Common myeloid progenitor, CD34-positive (primary cell): ENCODE measurements around the gene SPOP.

Source experiments
- CTCF ChIA-PET: fragments of 350-600 bp; sonication (Branson Sonifier 250); formaldehyde crosslinking; loops from one replicate; lab custom pipeline; 2021; ENCODE audit warnings: antibody characterized with exemption; lab: Charles Lee
- POLR2A ChIA-PET: fragments of 350-600 bp; sonication (Branson Sonifier 250); formaldehyde crosslinking; loops from one replicate; lab custom pipeline; 2021; ENCODE audit warnings: antibody characterized with exemption; lab: Charles Lee
- DNase-seq, 3 donors: peaks; one replicate each; pipeline versions ENCODE4 v3.0.0 to v3.0.0-alpha.2; 2013
- H3K27ac ChIP-seq, 2 experiments: 1 replicate in 1 of 2; 2 replicates in 1 of 2; pipeline ENCODE4 v1.7.0; 2013; ENCODE audit warnings: inconsistent platforms in 2 of 2, low read length in 2 of 2, mild to moderate bottlenecking in 2 of 2, low read depth in 1 of 2, moderate library complexity in 1 of 2; ENCODE audit not compliant: severe bottlenecking in 2 of 2, insufficient read depth in 1 of 2, poor library complexity in 1 of 2
- H3K27me3 ChIP-seq, 5 experiments: replicated peaks in 2 of 5; 1 replicate in 3 of 5; 2 replicates in 2 of 5; pipeline versions ENCODE4 v1.6.1 to v1.7.0; 2013; ENCODE audit warnings: low read length in 4 of 5, mild to moderate bottlenecking in 2 of 5, moderate library complexity in 2 of 5, inconsistent platforms in 1 of 5; ENCODE audit not compliant: insufficient read depth in 5 of 5, control insufficient read depth in 4 of 5
- H3K36me3 ChIP-seq, 4 experiments: 1 replicate in 2 of 4; 2 replicates in 2 of 4; pipeline versions ENCODE4 v1.6.1 to v1.7.0; 2013; ENCODE audit warnings: low read length in 3 of 4, control low read depth in 1 of 4, mild to moderate bottlenecking in 1 of 4; ENCODE audit not compliant: control insufficient read depth in 4 of 4, insufficient read depth in 4 of 4
- H3K4me1 ChIP-seq, 4 experiments: 1 replicate in 3 of 4; 2 replicates in 1 of 4; pipeline versions ENCODE4 v1.6.1 to v1.7.1; 2013; ENCODE audit warnings: low read length in 3 of 4, mild to moderate bottlenecking in 3 of 4, control low read depth in 1 of 4, inconsistent platforms in 1 of 4, moderate library complexity in 1 of 4; ENCODE audit not compliant: control insufficient read depth in 4 of 4, insufficient read depth in 4 of 4; ENCODE audit errors: control extremely low read depth in 1 of 4
- H3K4me3 ChIP-seq, 7 experiments: 1 replicate in 4 of 7; 2 replicates in 3 of 7; pipeline versions ENCODE4 v1.5.1 to v1.7.0; 2013; ENCODE audit warnings: mild to moderate bottlenecking in 7 of 7, low read length in 6 of 7, moderate library complexity in 6 of 7, inconsistent platforms in 2 of 7, low read depth in 2 of 7, control low read depth in 1 of 7; ENCODE audit not compliant: insufficient read depth in 4 of 7, control insufficient read depth in 1 of 7; ENCODE audit errors: extremely low read depth in 1 of 7
- H3K9me3 ChIP-seq, 5 experiments: 1 replicate in 4 of 5; 2 replicates in 1 of 5; pipeline versions ENCODE4 v1.6.1 to v1.7.1; 2013; ENCODE audit warnings: low read length in 4 of 5, mild to moderate bottlenecking in 2 of 5, inconsistent platforms in 1 of 5, low read depth in 1 of 5, moderate library complexity in 1 of 5; ENCODE audit not compliant: control insufficient read depth in 4 of 5, insufficient read depth in 2 of 5; ENCODE audit errors: control extremely low read depth in 1 of 5
- WGBS: methylation state at CpG from one replicate; pipeline ENCODE4 v1.1.5; 2013; ENCODE audit not compliant: insufficient coverage; 5-methylcytosine and 5-hydroxymethylcytosine counted together

SPOP gene

DNA sequence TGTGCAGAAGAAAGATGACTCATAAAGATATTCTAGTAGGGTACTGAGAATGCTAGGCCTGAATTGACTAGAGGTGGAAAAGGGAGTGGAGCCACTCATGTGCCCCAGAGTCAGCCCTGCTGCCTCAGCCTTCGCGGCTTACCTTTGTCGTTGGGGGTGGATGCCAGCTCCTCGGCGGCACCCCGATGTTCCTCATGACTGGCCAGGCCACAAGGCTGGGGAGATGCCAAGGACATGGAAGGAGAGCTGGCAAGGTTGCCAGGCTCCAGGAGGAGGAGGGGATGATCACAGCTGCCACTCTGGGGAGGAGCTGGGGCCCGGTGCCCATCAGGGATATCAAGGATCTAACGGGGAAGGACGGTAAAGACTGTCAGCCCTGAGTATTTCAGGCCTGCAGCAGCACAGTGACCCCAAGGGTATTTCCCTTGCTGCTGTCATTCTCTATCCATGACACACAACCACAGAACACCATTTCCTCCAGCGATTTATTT lies 39.5 kb upstream of the SPOP start:
- peaks cover 0 to 7% (median 1%) of the 10 kb centered on the region in 4 experiments for H3K4me1 ChIP-seq
- WGBS: 85% methylated on average over 3 of the region's 10 CpGs
- H3K36me3 ChIP-seq: peaks cover 32 to 98% (median 70%) of the 10 kb centered on the region in 4 experiments
- H3K27me3 ChIP-seq: no peaks in the 10 kb centered on the region
- H3K27ac ChIP-seq: peak overlapping the region in 1 of 2 experiments; percentile 66
- no peak overlapping the region for H3K4me3 ChIP-seq
- DNase-seq: no peak
- ChIA-PET POLR2A (no interaction called here), CTCF (interaction anchor here (1.2 to 8.0 kb wide), 3 partner anchors 7 to 160 kb away, joined by 7 to 68 read pairs (median 31); partner anchors contain the start of gene SLC35B1)
- no peaks in the 10 kb centered on the region for H3K9me3 ChIP-seq

DNA sequence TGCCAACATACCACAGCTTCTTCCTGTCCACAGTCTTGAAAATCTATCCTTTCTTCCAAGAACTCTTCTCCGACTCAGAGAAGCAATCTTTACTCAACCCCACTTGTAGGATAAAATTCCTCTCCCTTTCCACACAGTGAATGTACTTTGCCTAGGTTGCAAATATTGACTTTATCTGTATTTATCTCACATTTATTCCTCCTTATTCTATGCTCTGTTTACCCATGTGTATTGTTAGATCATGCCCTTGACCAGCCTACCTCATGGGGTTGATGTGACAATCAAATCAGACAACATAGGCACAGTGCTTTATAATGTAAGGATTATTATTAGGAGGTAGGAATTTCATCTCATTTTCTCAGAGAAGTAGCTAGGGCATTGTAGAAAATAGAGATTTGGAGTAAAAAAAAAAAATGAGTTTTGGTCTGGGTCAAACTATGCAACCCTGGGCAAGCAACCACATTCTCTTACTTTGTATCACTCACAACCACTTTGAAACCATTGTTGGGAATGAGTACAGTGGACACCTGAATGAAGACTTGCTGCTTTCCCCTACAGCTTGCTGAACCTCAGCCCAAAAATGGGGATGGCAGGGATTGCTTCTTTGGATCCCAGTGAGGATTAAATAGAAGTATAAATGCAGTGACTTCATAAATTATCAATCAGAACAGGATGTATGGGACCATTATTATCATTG lies 38.9 kb upstream of the SPOP start:
- no peak for DNase-seq
- ChIA-PET CTCF (interaction anchor here (0.5 to 8.0 kb wide), 6 partner anchors 7 to 160 kb away, joined by 3 to 68 read pairs (median 7); partner anchors contain the start of genes KAT7 and SLC35B1), POLR2A (no interaction called here)
- 86% methylated on average over 1 of the region's 1 CpG for WGBS
- H3K9me3 ChIP-seq: no peaks in the 10 kb centered on the region
- H3K4me1 ChIP-seq: peaks cover 0 to 8% (median 3%) of the 10 kb centered on the region in 4 experiments
- H3K27ac ChIP-seq: peak overlapping the region in 1 of 2 experiments; percentile 66
- H3K36me3 ChIP-seq: peaks cover 33 to 97% (median 71%) of the 10 kb centered on the region in 4 experiments
- no peak overlapping the region for H3K4me3 ChIP-seq
- no peaks in the 10 kb centered on the region for H3K27me3 ChIP-seq

DNA sequence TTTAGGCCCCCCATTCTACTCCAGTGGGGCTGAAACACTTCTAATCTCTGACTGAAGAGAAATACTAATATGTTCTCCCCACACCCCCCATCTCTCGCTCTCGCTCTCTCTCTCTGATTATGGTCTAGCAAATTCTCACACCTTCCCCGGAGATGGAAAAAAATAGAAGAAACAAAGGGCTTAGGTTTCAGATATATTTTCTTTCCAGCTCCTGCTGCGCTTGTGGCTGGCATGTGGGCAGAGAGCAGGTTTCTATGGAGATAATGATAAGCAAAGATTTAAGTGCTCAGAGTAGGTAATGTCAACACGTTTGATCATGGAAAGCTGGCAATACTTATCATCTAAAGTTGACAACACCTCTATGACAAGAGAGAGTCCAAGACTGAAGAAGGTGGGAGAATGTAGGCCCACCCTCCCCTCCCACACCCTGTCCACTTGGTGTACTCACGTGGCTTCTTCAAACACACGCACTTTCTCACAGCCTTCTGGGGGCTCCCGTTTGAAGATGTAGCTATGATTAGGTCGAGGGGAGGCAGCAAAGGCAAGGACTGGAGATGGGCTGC lies 37.9 kb upstream of the SPOP start:
- 87% methylated on average over 2 of the region's 9 CpGs for WGBS
- H3K9me3 ChIP-seq: no peaks in the 10 kb centered on the region
- POLR2A ChIA-PET: interaction anchor here (0.5 kb wide), 1 partner anchor 27 kb away, joined by 3 read pairs; no protein-coding TSS in a partner anchor
- peak overlapping the region in 1 of 2 experiments; percentile 66 for H3K27ac ChIP-seq
- no peak overlapping the region for H3K4me3 ChIP-seq
- CTCF ChIA-PET: interaction anchor here (0.5 to 4.4 kb wide), 8 partner anchors 13 to 282 kb away, joined by 3 to 31 read pairs (median 5); partner anchors contain the start of gene KAT7
- H3K4me1 ChIP-seq: peaks cover 0 to 15% (median 6%) of the 10 kb centered on the region in 4 experiments
- no peaks in the 10 kb centered on the region for H3K27me3 ChIP-seq
- no peak for DNase-seq
- peaks cover 35 to 97% (median 72%) of the 10 kb centered on the region in 4 experiments for H3K36me3 ChIP-seq

DNA sequence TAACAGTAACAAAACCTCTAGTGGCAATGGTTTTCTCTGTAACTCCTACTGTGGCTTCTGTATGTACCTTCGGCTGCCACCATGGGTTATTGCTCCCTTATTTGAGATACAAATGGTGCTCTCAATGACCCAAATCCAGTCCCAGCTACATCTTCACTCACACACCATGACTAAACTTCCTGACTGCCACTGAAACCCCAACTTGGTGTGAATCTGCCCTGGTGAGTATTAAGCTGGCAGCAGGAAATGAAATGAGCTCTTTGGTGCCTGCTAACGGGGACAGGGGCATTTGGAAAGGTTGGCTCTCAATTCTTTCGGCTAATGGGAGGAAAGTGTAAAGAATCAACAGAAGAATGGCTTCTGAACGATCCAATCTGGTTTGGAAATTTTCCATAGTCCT lies 37.3 kb upstream of the SPOP start:
- 95% methylated on average over 4 of the region's 4 CpGs for WGBS
- ChIA-PET POLR2A (no interaction called here), CTCF (interaction anchor here (0.6 to 4.4 kb wide), 7 partner anchors 12 to 283 kb away, joined by 3 to 31 read pairs (median 5); no protein-coding TSS in a partner anchor)
- Histone ChIP-seq H3K36me3 (peaks cover 33 to 97% (median 72%) of the 10 kb centered on the region in 4 experiments), H3K4me1 (peaks cover 0 to 21% (median 9%) of the 10 kb centered on the region in 4 experiments), H3K27me3 (no peaks in the 10 kb centered on the region), H3K9me3 (no peaks in the 10 kb centered on the region), H3K4me3 (no peak overlapping the region), H3K27ac (peak overlapping the region in 1 of 2 experiments; percentile 66)
- no peak for DNase-seq

DNA sequence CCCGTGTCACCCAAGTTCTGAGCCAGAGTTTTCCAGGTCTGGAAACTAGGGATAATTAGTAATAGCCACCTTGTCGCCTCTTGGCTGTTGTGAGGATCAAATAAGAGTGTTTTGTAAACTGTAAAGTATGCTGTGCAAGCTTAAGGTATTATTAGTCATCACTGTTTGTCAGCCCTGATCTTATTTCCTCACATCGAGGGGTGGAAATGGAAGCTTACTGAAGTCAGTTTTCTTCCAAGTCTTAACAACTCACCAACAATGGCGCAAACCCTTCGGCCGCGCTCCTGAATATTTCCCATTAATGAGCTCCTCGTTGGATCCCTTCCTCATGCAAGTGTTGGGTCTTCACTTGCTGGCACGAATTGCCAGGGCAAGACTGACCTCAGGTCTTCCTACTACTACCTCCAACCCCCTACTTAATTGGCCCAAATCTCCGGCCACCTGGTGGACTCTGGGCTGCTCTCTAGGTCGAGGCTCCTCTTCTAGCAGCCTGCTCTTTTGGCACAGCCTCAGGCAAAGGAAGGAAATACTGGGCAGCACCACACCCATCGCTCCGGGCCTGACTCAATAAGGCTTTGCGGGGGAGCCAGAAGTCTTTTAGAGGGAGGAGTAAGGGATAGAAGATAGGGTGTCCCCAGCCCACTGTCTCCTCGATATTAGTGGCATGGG lies 30.8 kb upstream of the SPOP start:
- Histone ChIP-seq H3K27ac (peak overlapping the region; percentile 98 to 99), H3K4me3 (peak overlapping the region in 5 of 7 experiments; percentile 30 to 95 (median 91)), H3K36me3 (peaks cover 9 to 63% (median 52%) of the 10 kb centered on the region in 4 experiments), H3K27me3 (no peaks in the 10 kb centered on the region), H3K4me1 (peaks cover 6 to 52% (median 31%) of the 10 kb centered on the region in 4 experiments), H3K9me3 (no peaks in the 10 kb centered on the region)
- DNase-seq: peak; percentile 49 to 70 (median 69)
- CTCF ChIA-PET: interaction anchor here (0.7 to 22.1 kb wide), 30 partner anchors 12 to 290 kb away, joined by 3 to 277 read pairs (median 5); partner anchors contain the start of genes DLX3, FAM117A and NXPH3
- POLR2A ChIA-PET: interaction anchor here (0.6 to 2.7 kb wide), 14 partner anchors 10 to 143 kb away, joined by 3 to 24 read pairs (median 4); partner anchors contain the start of genes FAM117A, KAT7 and NXPH3
- 56% methylated on average over 14 of the region's 15 CpGs for WGBS
